Stimulated activated CD8-positive, alpha-beta memory T cell treated with anti-CD3 and anti-CD28 coated beads, Interleukin-12 subunit alpha, Interleukin-12 subunit beta, amount 100 ng/mL, for 24 hours (primary cell): ENCODE measurements around the gene MYO1B.

ENCODE experiments used
- DNase-seq: peaks from one replicate; pipeline ENCODE4 v3.0.0-alpha.2; 2020; ENCODE audit errors: extremely low read depth

The MYO1B gene

GRCh38 chr2:191226196-191226595, 19.0 kb upstream of the MYO1B start:
- no peak for DNase-seq

DNA sequence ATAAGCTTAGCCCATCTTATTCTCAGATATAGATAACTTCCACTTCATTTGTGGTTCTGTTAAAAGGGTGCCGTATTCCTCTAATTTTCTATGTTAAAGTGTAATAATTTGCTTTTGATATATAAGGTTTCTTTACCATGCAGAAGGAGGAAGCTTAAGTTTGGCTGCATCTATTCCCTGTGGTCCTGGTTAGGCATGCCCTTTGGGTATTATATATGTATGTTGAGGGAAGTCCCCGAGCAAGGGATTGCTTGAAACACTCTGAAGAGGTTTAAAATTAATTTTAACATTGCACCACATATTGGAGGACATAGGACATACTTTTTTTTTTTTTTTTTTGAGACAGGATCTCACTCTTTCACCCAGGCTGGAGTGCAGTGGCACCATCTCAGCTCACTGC, 16.9 kb upstream of the MYO1B start:
- DNase-seq, result no peak

- DNase-seq, result no peak
Measured at GRCh38 chr2:191228861-191229260, 16.3 kb upstream of the MYO1B start.

GRCh38 chr2:191230174-191230573, 15.0 kb upstream of the MYO1B start:
- DNase-seq, result no peak

GRCh38 chr2:191231995-191232394, 13.2 kb upstream of the MYO1B start:
- DNase-seq, result no peak

- no peak for DNase-seq
Measured at GRCh38 chr2:191233533-191233932, 11.7 kb upstream of the MYO1B start.

DNA sequence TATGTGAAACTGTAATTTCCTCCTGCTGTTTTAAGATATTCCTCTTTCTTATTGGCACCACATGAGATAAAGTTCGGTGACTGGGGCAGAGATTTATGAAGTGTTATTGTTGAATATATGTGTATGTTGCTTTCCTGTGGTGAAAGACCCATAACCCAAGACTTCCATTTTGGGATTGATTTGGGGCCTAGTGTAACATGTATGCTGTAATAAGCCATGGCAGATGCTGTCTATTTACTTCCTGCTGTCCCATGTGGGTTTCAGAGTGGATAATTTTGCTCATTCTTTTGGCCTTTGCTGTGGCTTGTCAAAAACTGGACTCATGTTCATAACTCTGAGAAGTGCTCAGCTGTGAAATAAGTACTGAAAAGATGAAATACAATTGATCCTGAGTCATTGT, 10.8 kb upstream of the MYO1B start:
- DNase-seq, result no peak

DNA sequence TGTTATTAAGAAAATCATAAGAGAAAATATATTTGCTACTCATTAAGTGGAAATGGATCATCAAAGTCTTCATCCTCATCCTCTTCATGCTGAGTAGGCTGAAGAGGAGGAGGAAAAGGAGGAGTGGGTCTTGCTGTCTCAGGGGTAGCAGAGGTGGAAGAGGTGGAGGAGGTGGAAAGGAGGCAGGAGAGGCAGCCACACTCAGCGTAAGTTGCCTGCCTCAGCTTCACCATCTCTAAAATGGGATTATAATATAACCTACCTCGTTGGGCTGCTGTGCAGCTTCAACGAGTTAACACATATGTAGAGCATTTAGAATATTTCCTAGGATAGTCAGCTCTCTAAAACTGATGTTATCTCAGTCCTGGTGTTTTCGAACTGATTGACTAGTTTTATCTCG, 4.3 kb upstream of the MYO1B start:
- DNase-seq, result no peak

GRCh38 chr2:191241418-191241817, 3.8 kb upstream of the MYO1B start:
- DNase-seq, result no peak

DNA sequence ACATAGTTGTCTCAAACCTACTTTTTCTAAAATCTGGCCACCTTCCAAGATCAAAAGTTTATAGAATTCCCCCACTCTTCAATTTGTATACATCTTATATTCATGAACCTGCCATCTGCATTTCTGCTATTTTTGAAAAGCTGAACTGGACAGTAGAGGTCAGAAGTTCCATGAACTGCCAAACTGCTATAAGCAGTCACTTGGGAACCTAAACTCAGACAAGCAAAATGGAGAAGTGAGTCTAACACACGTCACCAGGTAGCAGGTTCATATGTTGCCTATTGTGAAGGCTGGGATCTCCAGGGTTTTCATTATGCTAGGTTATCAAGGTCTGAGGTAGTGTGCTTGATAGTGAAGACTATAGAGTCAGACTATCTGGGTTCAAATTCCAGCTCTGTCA, 2.0 kb upstream of the MYO1B start:
- DNase-seq, result no peak

GRCh38 chr2:191244350-191244749, 854 bp upstream of the MYO1B start:
- no peak for DNase-seq

DNA sequence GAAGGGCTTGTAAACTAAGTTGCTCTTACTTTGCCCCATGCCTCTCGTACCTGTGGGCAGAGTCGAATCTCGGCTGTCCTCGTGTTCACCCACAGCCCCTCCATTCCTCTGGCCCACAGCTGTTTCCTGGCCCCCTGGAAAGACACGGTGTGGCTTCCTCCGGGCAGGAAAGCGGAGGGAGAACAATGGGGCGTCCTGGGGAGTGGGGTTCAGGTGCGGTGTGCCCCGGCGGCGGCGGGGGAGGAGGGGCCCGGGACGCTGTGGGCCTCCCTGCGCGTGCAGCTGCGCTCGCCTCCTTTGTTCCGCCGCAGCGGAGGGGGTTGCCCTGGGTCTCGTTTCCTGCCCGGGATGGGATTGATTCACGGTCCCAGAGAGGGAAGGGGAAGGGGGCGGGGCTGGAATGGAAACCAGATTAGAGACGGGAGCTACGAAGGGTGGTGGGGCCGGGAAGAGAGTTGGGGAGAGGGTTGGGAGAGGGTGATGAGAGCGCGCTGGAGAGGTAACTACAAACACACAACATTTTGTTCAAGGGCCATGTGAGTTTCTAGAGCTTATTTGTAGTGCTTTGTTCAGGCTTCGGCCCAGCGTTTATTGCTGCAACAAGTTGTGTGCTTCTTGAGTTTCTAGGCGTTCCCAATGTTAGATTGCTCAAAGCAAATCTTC, 796 bp downstream of the MYO1B start:
- DNase-seq, result no peak

DNA sequence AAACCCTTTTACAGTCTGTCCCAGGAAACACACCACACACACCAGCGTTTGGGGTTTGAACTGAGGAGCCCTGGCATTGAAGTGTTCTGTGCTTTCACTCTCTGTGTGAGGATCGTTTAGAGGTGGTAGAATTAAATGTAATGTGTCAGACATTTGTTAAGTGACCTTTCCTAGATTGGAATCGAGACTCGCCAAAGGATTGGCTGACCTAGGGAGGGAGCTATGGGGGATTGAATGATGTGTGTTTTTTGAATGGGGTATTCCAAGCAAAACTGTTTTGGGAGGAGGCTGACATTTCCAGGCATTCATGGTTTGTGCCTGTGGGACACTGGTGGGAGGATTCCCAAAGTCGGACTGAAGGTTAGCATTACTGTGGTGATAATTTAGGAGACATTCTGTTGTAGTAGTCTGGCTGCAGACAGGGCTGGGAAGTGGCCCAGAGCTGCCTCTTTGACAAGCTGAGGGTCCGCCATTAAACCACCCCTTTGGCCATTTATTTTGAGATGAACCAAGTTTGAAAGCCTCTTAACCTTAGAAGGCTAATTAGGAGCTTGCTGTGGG, 1.7 kb downstream of the MYO1B start:
- no peak for DNase-seq

DNA sequence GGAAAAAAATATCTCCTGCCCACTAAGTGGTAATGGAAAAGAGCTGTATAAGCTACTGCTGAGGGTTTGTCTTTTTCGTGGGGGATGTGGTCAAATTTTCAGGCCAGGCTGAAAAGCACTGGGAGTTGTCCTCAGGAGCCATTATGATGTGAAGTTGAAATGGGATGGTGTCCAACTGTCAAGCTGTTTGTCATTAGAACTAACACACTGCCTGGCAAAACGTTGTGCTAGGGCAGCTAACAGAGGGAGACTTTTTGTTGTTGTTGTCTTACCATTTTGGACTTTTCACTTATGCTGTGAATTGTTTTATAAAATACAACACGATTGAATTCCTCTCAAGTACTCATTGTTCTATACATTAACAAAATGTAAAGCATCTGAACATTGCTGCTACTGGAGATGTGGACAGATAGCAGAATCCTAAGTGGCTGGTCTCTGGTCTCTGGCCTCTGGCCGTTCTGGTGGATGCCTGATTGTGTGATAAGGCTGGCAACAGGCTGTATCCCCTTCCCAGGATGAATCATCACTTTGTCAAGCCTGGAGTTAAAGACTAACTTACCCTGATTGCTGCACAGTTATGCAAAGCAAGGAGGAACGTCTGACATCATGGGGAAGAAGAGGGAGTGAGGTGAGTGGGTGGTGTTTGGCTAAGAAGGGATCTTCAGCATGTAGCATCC, 2.3 kb downstream of the MYO1B start:
- no peak for DNase-seq

- no peak for DNase-seq
Measured at GRCh38 chr2:191249156-191249813, 4.1 kb downstream of the MYO1B start.

DNA sequence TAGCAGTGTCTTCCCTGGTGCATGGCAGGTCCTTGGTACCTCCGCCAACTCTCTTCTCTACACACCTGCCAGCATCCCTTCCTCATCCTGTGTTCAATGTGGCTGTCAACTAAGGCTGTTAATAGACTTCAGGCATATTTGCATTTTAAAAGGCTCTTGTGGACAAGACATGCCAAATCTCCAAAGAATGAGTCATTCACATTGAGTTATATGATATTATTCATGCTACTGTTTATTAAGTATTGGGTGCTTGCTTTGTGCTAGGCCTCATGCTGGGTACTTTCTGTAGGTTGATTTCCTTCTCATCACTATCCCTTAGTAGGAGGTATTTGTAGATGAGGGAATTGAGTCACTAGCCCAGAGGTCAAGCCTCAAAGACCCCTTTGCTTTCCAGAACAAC, 5.2 kb downstream of the MYO1B start:
- no peak for DNase-seq

DNA sequence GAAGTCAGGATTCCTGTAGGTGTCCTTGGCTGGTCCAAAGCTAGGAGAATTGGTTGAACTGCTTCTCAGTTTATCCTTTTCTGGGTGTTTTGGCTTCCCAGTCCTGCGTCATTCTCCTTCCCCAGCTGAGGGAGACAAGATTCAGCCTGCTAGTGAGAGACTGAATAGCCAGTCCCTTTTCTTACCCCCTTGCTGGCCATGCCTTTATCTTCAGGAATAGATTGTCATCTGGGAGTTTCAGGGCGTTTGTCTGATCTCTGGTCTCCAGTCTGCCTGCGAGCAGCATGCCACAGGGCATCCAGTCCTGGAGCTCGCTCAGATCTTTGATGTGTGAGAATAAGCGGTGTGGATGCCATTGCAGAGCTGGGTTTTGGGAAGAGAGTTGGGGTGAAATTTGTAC, 5.8 kb downstream of the MYO1B start:
- DNase-seq, result no peak

DNA sequence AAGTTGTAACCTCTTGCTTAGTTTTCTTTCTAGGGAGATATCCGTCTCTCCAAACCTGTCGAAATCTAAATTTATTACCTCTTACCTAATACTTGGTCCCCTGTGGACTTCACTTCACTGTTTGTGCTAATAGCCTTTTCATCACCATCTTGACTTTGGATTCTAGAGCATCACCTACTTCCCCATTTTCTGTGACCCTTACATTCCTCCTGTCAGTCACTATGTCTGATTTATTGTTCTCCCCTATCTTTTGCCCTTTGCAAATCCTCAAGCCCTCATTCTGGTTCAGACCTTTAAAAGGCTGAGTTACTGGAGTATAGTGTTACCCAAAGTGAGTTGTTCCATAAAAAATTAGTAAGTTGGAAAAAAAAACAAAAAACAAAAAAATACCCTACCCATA, 7.5 kb downstream of the MYO1B start:
- no peak for DNase-seq

GRCh38 chr2:191253476-191253875, 8.3 kb downstream of the MYO1B start:
- DNase-seq, result no peak

- DNase-seq, result no peak
Measured at GRCh38 chr2:191255271-191255670, 10.1 kb downstream of the MYO1B start.

DNA sequence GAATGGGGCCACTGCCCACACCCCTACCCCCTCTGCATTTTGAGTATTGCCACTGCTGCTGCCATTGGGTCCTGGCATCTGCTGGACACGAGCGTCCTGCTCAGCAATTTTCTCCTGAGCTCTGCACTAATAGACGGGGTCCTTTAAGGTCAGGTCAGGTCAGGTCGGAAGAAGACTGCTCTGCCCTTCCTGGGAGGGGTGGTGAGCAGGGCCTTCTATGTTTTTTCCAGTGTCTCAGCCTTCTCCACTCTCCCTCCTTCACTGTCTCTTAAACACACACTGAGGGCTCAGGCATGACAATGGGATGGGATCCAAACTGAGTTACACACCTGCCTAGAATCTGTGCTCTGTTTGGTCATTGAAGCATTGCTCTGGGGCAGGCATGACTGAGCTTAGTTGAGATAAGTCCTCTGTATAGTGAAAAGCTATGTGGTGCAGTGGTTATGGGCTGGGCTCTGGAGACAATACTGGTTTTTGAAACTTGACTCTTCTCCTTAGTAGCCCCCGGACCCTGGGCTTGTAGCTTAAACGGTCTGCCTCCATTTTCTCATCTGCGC, 10.6 kb downstream of the MYO1B start:
- no peak for DNase-seq

GRCh38 chr2:191257934-191258333, 12.7 kb downstream of the MYO1B start:
- no peak for DNase-seq

- no peak for DNase-seq
Measured at GRCh38 chr2:191258996-191259395, 13.8 kb downstream of the MYO1B start.
